ENCODE results near the gene SLC22A6. TPM values are rescaled to one million over a fixed set of nuclear protein-coding genes. Genes with fewer than 3 reads are reported as not detected.

The SLC22A6 gene
- total RNA-seq, 4 donors from 2014 or later = not detected

GRCh38 chr11:62988276-62988675 is 3.5 kb upstream of the SLC22A6 start:
- Histone ChIP-seq H3K36me3 (no peaks in the 10 kb centered on the region), H3K4me1 (no peaks in the 10 kb centered on the region), H3K27ac (no peak overlapping the region), H3K9me3 (no peaks in the 10 kb centered on the region), H3K27me3 (no peaks in the 10 kb centered on the region), H3K4me3 (replicated peaks in 1 of 3) (no peak overlapping the region)
- WGBS, 2 donors = 54 to 78% methylated on average over 4 to 5 of the region's 5 CpGs
- intact Hi-C loops (cut with DNase I) = no loop called here
- no peak for DNase-seq
- TF ChIP-seq POLR2A (IDR thresholded peaks at IDR 0.05) (no peak), CTCF (IDR thresholded peaks at IDR 0.05) (no peak)

GRCh38 chr11:62985041-62985750 is 429 bp upstream of the SLC22A6 start:
- Histone ChIP-seq H3K9me3 (no peaks in the 10 kb centered on the region), H3K4me1 (no peaks in the 10 kb centered on the region), H3K27ac (no peak overlapping the region), H3K36me3 (no peaks in the 10 kb centered on the region), H3K4me3 (replicated peaks in 1 of 3) (no peak overlapping the region), H3K27me3 (no peaks in the 10 kb centered on the region)
- WGBS, 2 donors = 83 to 90% methylated on average over 3 of the region's 3 CpGs
- no peak for DNase-seq
- TF ChIP-seq CTCF (IDR thresholded peaks at IDR 0.05) (no peak), POLR2A (IDR thresholded peaks at IDR 0.05) (no peak)
- intact Hi-C loops (cut with DNase I) = no loop called here

- TF ChIP-seq CTCF (IDR thresholded peaks at IDR 0.05) (no peak), POLR2A (IDR thresholded peaks at IDR 0.05) (no peak)
- 90 to 92% methylated on average over 8 to 11 of the region's 13 CpGs for WGBS, 2 donors
- Histone ChIP-seq H3K9me3 (no peaks in the 10 kb centered on the region), H3K27me3 (no peaks in the 10 kb centered on the region), H3K36me3 (no peaks in the 10 kb centered on the region), H3K4me3 (replicated peaks in 1 of 3) (no peak overlapping the region), H3K27ac (no peak overlapping the region), H3K4me1 (no peaks in the 10 kb centered on the region)
- intact Hi-C loops (cut with DNase I) = no loop called here
- no peak for DNase-seq
Observed at GRCh38 chr11:62983536-62984199, 1.1 kb downstream of the SLC22A6 start.

GRCh38 chr11:62981743-62982142 is 3.0 kb downstream of the SLC22A6 start:
- Histone ChIP-seq H3K9me3 (no peaks in the 10 kb centered on the region), H3K36me3 (no peaks in the 10 kb centered on the region), H3K27me3 (no peaks in the 10 kb centered on the region), H3K4me3 (replicated peaks in 1 of 3) (no peak overlapping the region), H3K4me1 (no peaks in the 10 kb centered on the region), H3K27ac (no peak overlapping the region)
- no peak for TF ChIP-seq CTCF (IDR thresholded peaks at IDR 0.05)
- no peak for TF ChIP-seq POLR2A (IDR thresholded peaks at IDR 0.05)
- DNase-seq = no peak
- intact Hi-C loops (cut with DNase I) = no loop called here
- WGBS, 2 donors = 77 to 89% methylated on average over 7 of the region's 7 CpGs

GRCh38 chr11:62980133-62980760 is 4.5 kb downstream of the SLC22A6 start:
- no peaks in the 10 kb centered on the region for H3K9me3 ChIP-seq
- 36 to 54% methylated on average over 1 of the region's 1 CpG for WGBS, 2 donors
- no peak for TF ChIP-seq CTCF (IDR thresholded peaks at IDR 0.05)
- no peak for TF ChIP-seq POLR2A (IDR thresholded peaks at IDR 0.05)
- peaks cover 0 to under 1% of the 10 kb centered on the region in 2 donors for H3K4me1 ChIP-seq
- H3K27ac ChIP-seq = no peak overlapping the region
- DNase-seq = no peak
- H3K4me3 ChIP-seq (replicated peaks in 1 of 3) = no peak overlapping the region
- intact Hi-C loops (cut with DNase I) = no loop called here
- H3K36me3 ChIP-seq = no peaks in the 10 kb centered on the region
- no peaks in the 10 kb centered on the region for H3K27me3 ChIP-seq
